GM20000 (cell line): ENCODE data around the gene MSX1.

Experiments used
- DNase-seq: peaks from one replicate; pipeline ENCODE4 v3.0.0; 2012; ENCODE audit warnings: low spot score
- CTCF ChIP-seq: IDR thresholded peaks from 2 replicates; pipeline ENCODE4 v1.5.1; 2012; ENCODE audit warnings: mild to moderate bottlenecking, control low read depth; ENCODE audit errors: extremely low read depth, missing control alignments

The MSX1 gene

DNA sequence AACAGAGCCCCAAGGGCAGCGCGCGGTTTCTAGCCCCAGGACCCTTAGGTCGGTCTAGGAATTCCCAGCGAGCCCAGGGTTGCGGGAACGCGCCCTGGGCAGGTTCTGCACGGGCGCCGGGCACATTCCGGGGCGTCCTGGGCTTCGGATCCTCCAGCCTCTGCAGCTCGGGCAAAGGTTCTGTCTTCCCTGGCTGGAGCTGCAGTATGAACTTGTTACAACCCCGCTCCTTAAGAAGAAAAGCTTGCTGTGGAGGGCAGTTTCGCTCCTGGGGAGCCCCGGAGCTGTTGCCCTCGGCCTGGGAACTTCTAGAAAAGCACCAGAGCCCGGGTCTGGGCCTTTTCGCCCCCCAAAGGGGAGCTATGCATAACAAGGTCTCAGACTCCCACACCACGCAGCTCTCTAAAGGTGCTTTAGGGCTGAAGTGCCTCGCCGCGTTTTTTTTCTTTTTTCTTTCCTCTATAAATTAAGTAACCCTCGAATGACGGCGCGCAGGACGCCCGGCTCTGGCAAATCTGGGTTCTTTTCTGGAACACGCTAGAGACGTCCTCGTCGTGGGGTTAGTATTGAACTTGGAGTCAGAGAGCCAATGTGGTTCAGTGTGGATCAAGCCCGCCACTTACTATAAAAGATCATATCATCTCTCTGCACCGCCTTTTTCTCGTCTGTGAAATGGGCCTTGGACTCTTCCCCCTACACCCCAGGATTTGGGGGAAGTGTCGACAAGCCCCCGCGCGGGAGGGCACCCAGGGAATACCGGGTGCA lies 5.7 kb downstream of the MSX1 start:
- peak; percentile 38 for DNase-seq
- TF ChIP-seq CTCF = no peak

DNA sequence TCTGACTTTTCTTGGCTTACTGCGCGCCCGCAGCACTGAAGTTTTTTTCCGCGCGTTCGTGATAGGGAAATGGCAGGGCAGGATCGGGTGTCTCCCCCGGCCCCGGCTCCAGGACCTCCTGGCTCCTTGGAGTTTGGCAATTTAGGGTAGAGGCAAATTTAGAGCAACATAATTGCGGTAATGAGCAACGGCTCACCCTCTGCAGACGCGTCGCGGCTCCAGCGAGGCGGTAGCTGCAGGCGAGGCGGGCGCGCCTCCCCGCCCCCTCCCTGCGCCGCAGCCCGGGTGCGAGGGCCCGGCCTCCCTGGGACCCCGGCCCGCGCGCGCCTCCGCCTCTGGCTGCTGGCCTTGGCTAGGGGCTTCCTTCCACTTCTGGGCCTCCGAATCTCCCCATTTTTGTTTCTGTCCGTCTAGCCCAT lies 6.2 kb downstream of the MSX1 start:
- TF ChIP-seq CTCF = no peak
- no peak for DNase-seq

GRCh38 chr4:4866124-4866865 lies 6.8 kb downstream of the MSX1 start:
- TF ChIP-seq CTCF = no peak
- DNase-seq = peak; percentile 64

DNA sequence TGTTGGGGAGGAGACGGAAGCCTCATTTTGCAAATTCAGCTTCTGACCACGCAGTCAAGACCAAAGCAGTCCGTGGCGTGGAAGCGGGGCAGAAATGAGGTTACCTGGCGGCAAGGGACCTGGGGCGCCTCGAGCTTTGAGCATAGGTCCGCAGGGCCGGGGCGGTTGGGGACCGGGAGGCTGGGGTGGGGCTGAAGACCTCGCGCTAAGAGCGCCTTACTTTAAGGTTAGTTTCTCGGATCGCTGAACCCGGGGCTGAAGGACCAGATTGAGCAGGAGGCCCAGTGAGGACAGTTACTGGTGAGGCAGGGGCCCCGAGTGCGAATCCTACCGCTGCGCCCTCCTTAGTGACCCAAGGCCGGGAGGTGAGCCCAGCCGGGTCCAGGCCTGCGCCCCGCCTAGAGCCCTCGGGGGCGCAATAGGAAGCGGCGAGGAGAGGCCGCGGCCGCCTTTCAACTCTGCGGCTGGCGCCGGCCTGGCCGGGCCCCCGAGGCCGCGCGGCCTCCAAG lies 7.5 kb downstream of the MSX1 start:
- peak; percentile 32 for DNase-seq
- no peak for TF ChIP-seq CTCF

GRCh38 chr4:4867375-4868039 lies 8.0 kb downstream of the MSX1 start:
- DNase-seq = peak; percentile 36
- TF ChIP-seq CTCF = no peak

- peak; percentile 33 for DNase-seq
- no peak for TF ChIP-seq CTCF
Measured at GRCh38 chr4:4868040-4868757, 8.7 kb downstream of the MSX1 start.
